Upper lobe of left lung (tissue), 4 donors: ENCODE data around the gene PPP3CA.

ENCODE experiments used
- CTCF ChIP-seq, 6 experiments: fragments of 450-650 bp in 4 of 6; fragments of 200-600 bp in 2 of 6; sonication (generic) in 2 of 6; IDR thresholded peaks; one replicate each; pipeline ENCODE4 v1.5.1; 2016 to 2019; ENCODE audit warnings: antibody characterized with exemption in 6 of 6
- EP300 ChIP-seq, 4 donors: sonication (generic); formaldehyde crosslinking; IDR thresholded peaks; one replicate each; pipeline ENCODE4 v1.5.1; 2017; ENCODE audit warnings: antibody characterized with exemption in 4 of 4, control low read depth in 2 of 4
- POLR2A ChIP-seq, 4 donors: fragments of 450-650 bp; IDR thresholded peaks; one replicate each; pipeline ENCODE4 v1.5.1; 2016 to 2017; ENCODE audit warnings: antibody characterized with exemption in 4 of 4, mild to moderate bottlenecking in 2 of 4
- POLR2AphosphoS5 ChIP-seq, 2 donors: sonication (generic); formaldehyde crosslinking; IDR thresholded peaks; one replicate each; pipeline ENCODE4 v1.5.1; 2017; ENCODE audit warnings: antibody characterized with exemption in 2 of 2

GRCh38 chr4:101035487-101035886, 311.8 kb downstream of the PPP3CA start:
- no peak for TF ChIP-seq CTCF (IDR thresholded peaks at IDR 0.05)
- TF ChIP-seq POLR2A (IDR thresholded peaks at IDR 0.05) = no peak
- no peak for TF ChIP-seq POLR2AphosphoS5 (IDR thresholded peaks at IDR 0.05)
- TF ChIP-seq EP300 (IDR thresholded peaks at IDR 0.05) = no peak
